ENCODE results near the gene PAXX. TPM values are rescaled to one million over a fixed set of nuclear protein-coding genes. Genes with fewer than 3 reads are reported as not detected.

The PAXX gene
- total and polyA plus RNA-seq, 9 donors, result 1.1 to 48.9 (median 37.5) TPM

DNA sequence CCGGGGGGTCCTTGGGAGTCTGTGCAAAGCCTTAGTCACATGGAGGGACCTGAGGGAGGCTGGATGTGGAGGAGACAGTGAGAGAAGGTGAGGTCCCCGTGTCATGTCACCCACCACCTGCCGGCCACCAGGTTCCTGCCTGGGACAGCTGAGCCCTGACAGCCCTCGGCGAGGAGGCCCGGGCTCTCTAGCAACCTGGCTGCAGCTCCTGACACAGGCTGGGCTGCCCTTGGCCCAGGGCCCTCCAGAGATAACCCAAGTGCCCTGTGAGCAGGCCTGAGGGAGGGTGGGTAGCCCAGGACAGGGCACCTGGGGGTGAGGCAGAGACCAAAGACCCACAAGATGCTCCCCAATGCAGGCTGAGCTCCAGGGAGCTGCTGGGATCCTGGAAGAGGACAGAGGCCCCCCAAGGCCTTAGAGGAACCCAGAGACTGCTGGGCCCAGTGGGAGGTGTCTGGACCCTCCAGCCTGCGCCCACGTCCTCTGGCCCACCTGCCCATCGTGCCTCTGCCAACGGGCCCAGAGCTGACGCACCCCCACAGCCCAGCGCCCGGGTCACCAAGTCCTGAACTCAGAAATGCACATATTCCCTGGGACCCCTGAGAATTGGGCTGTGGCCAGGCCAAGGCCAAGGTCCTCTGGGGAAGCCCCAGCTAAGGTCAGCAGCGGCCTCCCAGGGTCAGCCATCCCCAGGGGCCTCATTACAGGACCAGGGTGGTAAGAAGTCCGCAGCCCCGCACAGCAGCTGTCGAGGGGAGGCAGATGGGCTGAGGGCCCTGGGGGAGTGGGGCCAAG, 23.7 kb upstream of the PAXX start:
- intact Hi-C loops (cut with DNase I), result no loop called here
- Histone ChIP-seq H3K9me3 (no peaks in the 10 kb centered on the region), H3K4me3 (no peak overlapping the region), H3K27ac (no peak overlapping the region), H3K36me3 (no peaks in the 10 kb centered on the region), H3K27me3 (no peaks in the 10 kb centered on the region), H3K4me1 (ENCODE audit: insufficient read depth) (no peaks in the 10 kb centered on the region)
- no peak for TF ChIP-seq CTCF (IDR thresholded peaks at IDR 0.05)
- no peak for TF ChIP-seq POLR2A (IDR thresholded peaks at IDR 0.05)
- TF ChIP-seq EP300 (IDR thresholded peaks at IDR 0.05), result no peak
- 54 to 60% (median 58%) methylated on average over 17 of the region's 17 CpGs for WGBS, 3 donors
- no peak for DNase-seq

DNA sequence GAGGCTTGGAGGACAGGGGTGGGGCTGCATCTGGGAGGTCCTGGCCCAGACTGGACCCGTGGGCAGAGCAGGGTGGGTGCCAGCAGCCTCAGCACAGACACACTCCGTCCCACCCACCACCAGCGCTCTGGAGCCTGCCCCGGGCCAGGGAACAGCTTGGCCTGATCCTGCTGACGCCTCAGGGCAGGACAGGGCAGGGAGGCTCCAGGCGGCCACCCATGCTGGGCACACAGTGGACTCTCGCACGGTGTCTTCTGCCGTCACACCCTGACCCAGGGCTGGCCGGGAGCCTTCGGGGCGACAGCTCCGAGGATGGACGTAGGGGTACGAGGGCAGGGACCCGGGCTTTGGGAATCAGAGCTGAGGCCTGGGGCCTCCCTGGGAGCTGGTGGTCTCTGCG, 23.1 kb upstream of the PAXX start:
- no peaks in the 10 kb centered on the region for H3K36me3 ChIP-seq
- DNase-seq, result no peak
- no peaks in the 10 kb centered on the region for H3K4me1 ChIP-seq (ENCODE audit: insufficient read depth)
- TF ChIP-seq EP300 (IDR thresholded peaks at IDR 0.05) (no peak), POLR2A (IDR thresholded peaks at IDR 0.05) (no peak), CTCF (IDR thresholded peaks at IDR 0.05) (no peak)
- no peaks in the 10 kb centered on the region for H3K27me3 ChIP-seq
- no peak overlapping the region for H3K4me3 ChIP-seq
- WGBS, 3 donors, result 50 to 76% (median 63%) methylated on average over 13 to 17 of the region's 17 CpGs
- intact Hi-C loops (cut with DNase I), result no loop called here
- no peak overlapping the region for H3K27ac ChIP-seq
- H3K9me3 ChIP-seq, result no peaks in the 10 kb centered on the region

- no peaks in the 10 kb centered on the region for H3K9me3 ChIP-seq
- intact Hi-C loops (cut with DNase I), result no loop called here
- no peaks in the 10 kb centered on the region for H3K36me3 ChIP-seq
- H3K4me3 ChIP-seq, result no peak overlapping the region
- no peak for DNase-seq
- no peaks in the 10 kb centered on the region for H3K27me3 ChIP-seq
- no peaks in the 10 kb centered on the region for H3K4me1 ChIP-seq (ENCODE audit: insufficient read depth)
- no peak overlapping the region for H3K27ac ChIP-seq
- WGBS, 3 donors, result 60 to 83% (median 77%) methylated on average over 1 to 5 of the region's 5 CpGs
- TF ChIP-seq EP300 (IDR thresholded peaks at IDR 0.05), result no peak
- no peak for TF ChIP-seq CTCF (IDR thresholded peaks at IDR 0.05)
- no peak for TF ChIP-seq POLR2A (IDR thresholded peaks at IDR 0.05)
Observed at GRCh38 chr9:136969774-136970173, 22.4 kb upstream of the PAXX start.

DNA sequence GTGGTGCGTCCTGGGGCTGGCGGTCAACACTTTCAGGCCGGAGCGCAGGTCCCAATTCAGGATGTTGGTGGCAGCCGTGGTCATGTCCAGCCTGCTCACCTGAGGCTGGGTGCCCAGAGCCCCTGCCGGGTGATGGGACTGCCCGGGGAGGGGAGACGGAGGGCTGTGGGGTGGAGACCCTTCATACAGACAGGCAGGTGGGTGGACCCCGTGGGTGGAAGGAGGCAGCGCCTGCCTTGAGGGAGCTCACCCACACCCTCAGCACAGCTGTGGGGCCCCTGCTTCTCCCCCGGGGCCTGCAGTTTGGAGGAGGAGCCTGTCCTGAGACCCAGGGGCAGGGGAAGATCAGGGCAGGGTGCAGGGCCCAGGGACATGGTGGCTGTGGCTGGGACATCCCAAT, 21.9 kb upstream of the PAXX start:
- Histone ChIP-seq H3K36me3 (no peaks in the 10 kb centered on the region), H3K4me3 (no peak overlapping the region), H3K4me1 (ENCODE audit: insufficient read depth) (no peaks in the 10 kb centered on the region), H3K27me3 (no peaks in the 10 kb centered on the region), H3K9me3 (no peaks in the 10 kb centered on the region), H3K27ac (no peak overlapping the region)
- TF ChIP-seq CTCF (IDR thresholded peaks at IDR 0.05) (no peak), EP300 (IDR thresholded peaks at IDR 0.05) (no peak), POLR2A (IDR thresholded peaks at IDR 0.05) (no peak)
- intact Hi-C loops (cut with DNase I), result no loop called here
- 77 to 86% (median 83%) methylated on average over 9 to 11 of the region's 11 CpGs for WGBS, 3 donors
- DNase-seq, result no peak
